OCI-LY1 (cell line): ENCODE results near the gene RMDN3.

Source experiments
- H2AFZ ChIP-seq: fragments of 200-600 bp; sonication (generic), shearing (Covaris generic); 2 replicates; pipeline ENCODE4 v1.6.0; 2014; ENCODE audit warnings: antibody characterized with exemption, mild to moderate bottlenecking, low read length
- H3F3A ChIP-seq: fragments of 200-600 bp; sonication (generic), shearing (Covaris generic); 2 replicates; pipeline ENCODE4 v1.6.0; 2014; ENCODE audit warnings: mild to moderate bottlenecking, antibody characterized with exemption, low read length, moderate library complexity; ENCODE audit not compliant: insufficient read depth
- H3K27ac ChIP-seq: fragments of 200-600 bp; sonication (generic); 2 replicates; pipeline ENCODE4 v1.5.1; 2014; ENCODE audit warnings: low read length, mixed run types, mild to moderate bottlenecking, low read depth; ENCODE audit not compliant: poor library complexity, severe bottlenecking
- H3K27me3 ChIP-seq: fragments of 200-600 bp; sonication (generic); 2 replicates; pipeline ENCODE4 v1.6.0; 2014; ENCODE audit warnings: antibody characterized with exemption, mild to moderate bottlenecking, low read length, moderate library complexity; ENCODE audit not compliant: insufficient read depth
- H3K36me3 ChIP-seq: fragments of 200-600 bp; sonication (generic); 2 replicates; pipeline ENCODE4 v1.6.1; 2014; ENCODE audit warnings: mild to moderate bottlenecking, antibody characterized with exemption, low read length, moderate library complexity, mixed read lengths; ENCODE audit not compliant: insufficient read depth
- H3K4me1 ChIP-seq: fragments of 200-600 bp; sonication (generic); 2 replicates; pipeline ENCODE4 v1.5.1; 2014; ENCODE audit warnings: mild to moderate bottlenecking, low read length, moderate library complexity; ENCODE audit not compliant: insufficient read depth, severe bottlenecking
- H3K4me2 ChIP-seq: fragments of 200-600 bp; sonication (generic), shearing (Covaris generic); 2 replicates; pipeline ENCODE4 v1.6.1; 2014; ENCODE audit warnings: low read length
- H3K4me3 ChIP-seq: fragments of 200-600 bp; sonication (generic); 2 replicates; pipeline ENCODE4 v1.5.1; 2014; ENCODE audit warnings: low read length, low read depth, mild to moderate bottlenecking, mixed read lengths; ENCODE audit not compliant: poor library complexity, severe bottlenecking
- H3K79me2 ChIP-seq: fragments of 200-600 bp; shearing (Covaris generic); 2 replicates; pipeline ENCODE4 v1.6.1; 2016; ENCODE audit warnings: mixed run types, low read length, mixed read lengths; ENCODE audit not compliant: insufficient read depth
- H3K9ac ChIP-seq: fragments of 200-600 bp; sonication (generic), shearing (Covaris generic); 2 replicates; pipeline ENCODE4 v1.6.1; 2014; ENCODE audit warnings: mild to moderate bottlenecking, low read length, mixed read lengths
- H3K9me2 ChIP-seq: fragments of 200-600 bp; sonication (generic), shearing (Covaris generic); 2 replicates; pipeline ENCODE4 v1.6.1; 2014; ENCODE audit warnings: low read depth, mild to moderate bottlenecking, low read length, mixed read lengths
- H3K9me3 ChIP-seq: fragments of 200-600 bp; shearing (Covaris generic); 2 replicates; pipeline ENCODE4 v1.6.1; 2014; ENCODE audit warnings: low read length, mixed read lengths
- H4K20me1 ChIP-seq: fragments of 200-600 bp; sonication (generic), shearing (Covaris generic); 2 replicates; pipeline ENCODE4 v1.6.0; 2016; ENCODE audit warnings: mild to moderate bottlenecking, low read length; ENCODE audit not compliant: insufficient read depth
- CTCF ChIP-seq: fragments of 200-600 bp; sonication (generic), shearing (Covaris generic); IDR thresholded peaks from 2 replicates; pipeline ENCODE4 v1.5.1; 2017; ENCODE audit warnings: mild to moderate bottlenecking, antibody characterized with exemption, low read length, moderate library complexity, mixed read lengths
- EZH2 ChIP-seq: fragments of 200-600 bp; sonication (generic), shearing (Covaris generic); IDR thresholded peaks from 2 replicates; pipeline ENCODE4 v1.8.0; 2017; ENCODE audit warnings: borderline replicate concordance, mixed run types, mild to moderate bottlenecking, antibody characterized with exemption, low read length, moderate library complexity, mixed read lengths

The RMDN3 gene

GRCh38 chr15:40773902-40774301 is 18.8 kb upstream of the RMDN3 start:
- Histone ChIP-seq H3K79me2 (no peaks in the 10 kb centered on the region), H4K20me1 (no peaks in the 10 kb centered on the region), H3K4me2 (no peak overlapping the region), H3F3A (no peaks in the 10 kb centered on the region), H3K9me2 (no peaks in the 10 kb centered on the region), H3K4me3 (no peak overlapping the region), H3K4me1 (peaks cover 21% of the 10 kb centered on the region), H3K9ac (no peak overlapping the region), H3K27me3 (no peaks in the 10 kb centered on the region), H3K36me3 (peaks cover 37% of the 10 kb centered on the region; the same call in 1 of the 2 replicates), H3K27ac (no peak overlapping the region), H3K9me3 (no peaks in the 10 kb centered on the region), H2AFZ (no peak overlapping the region)
- TF ChIP-seq CTCF (no peak), EZH2 (no peak)

- no peak overlapping the region for H3K4me2 ChIP-seq
- H3K9me3 ChIP-seq, result no peaks in the 10 kb centered on the region
- H3K9ac ChIP-seq, result no peak overlapping the region
- H3K79me2 ChIP-seq, result no peaks in the 10 kb centered on the region
- TF ChIP-seq EZH2 (no peak), CTCF (no peak)
- H3K9me2 ChIP-seq, result no peaks in the 10 kb centered on the region
- no peaks in the 10 kb centered on the region for H4K20me1 ChIP-seq
- H3K4me3 ChIP-seq, result no peak overlapping the region
- H3F3A ChIP-seq, result no peaks in the 10 kb centered on the region
- no peak overlapping the region for H3K27ac ChIP-seq
- no peak overlapping the region for H2AFZ ChIP-seq
- H3K27me3 ChIP-seq, result no peaks in the 10 kb centered on the region
- peaks cover 33% of the 10 kb centered on the region; the same call in 1 of the 2 replicates for H3K36me3 ChIP-seq
- peaks cover 25% of the 10 kb centered on the region for H3K4me1 ChIP-seq
These were observed 18.4 kb upstream of the RMDN3 start for GRCh38 chr15:40773496-40773895.

- H4K20me1 ChIP-seq, result no peaks in the 10 kb centered on the region
- H3K27me3 ChIP-seq, result no peaks in the 10 kb centered on the region
- no peak overlapping the region for H3K4me2 ChIP-seq
- TF ChIP-seq EZH2 (no peak), CTCF (no peak)
- H3K79me2 ChIP-seq, result no peaks in the 10 kb centered on the region
- no peaks in the 10 kb centered on the region for H3F3A ChIP-seq
- no peaks in the 10 kb centered on the region for H3K9me3 ChIP-seq
- no peak overlapping the region for H3K27ac ChIP-seq
- peaks cover 31% of the 10 kb centered on the region for H3K4me1 ChIP-seq
- H2AFZ ChIP-seq, result no peak overlapping the region
- no peak overlapping the region for H3K9ac ChIP-seq
- H3K36me3 ChIP-seq, result peaks cover 38% of the 10 kb centered on the region; the same call in 1 of the 2 replicates
- H3K4me3 ChIP-seq, result no peak overlapping the region
- H3K9me2 ChIP-seq, result no peaks in the 10 kb centered on the region
These were observed 17.0 kb upstream of the RMDN3 start for GRCh38 chr15:40772014-40772413.
